Pulmonary artery endothelial cell (primary cell): ENCODE results near the gene GAB2. TPM values are rescaled to one million over a fixed set of nuclear protein-coding genes. Genes with fewer than 3 reads are reported as not detected.

Experiments
- DNase-seq: peaks from one replicate; pipeline ENCODE4 v3.0.0-alpha.2; 2011; ENCODE audit warnings: low read depth, low spot score
- total RNA-seq: library from RNA; depleted of rRNA; stranded (reverse); fragments of >200 nt; gene quantifications from 2 replicates; pipeline ENCODE4 v1.2.3, GENCODE V29; 2014

Gene GAB2
- total RNA-seq, 1 donor from 2014 or later = 19.6 TPM

DNA sequence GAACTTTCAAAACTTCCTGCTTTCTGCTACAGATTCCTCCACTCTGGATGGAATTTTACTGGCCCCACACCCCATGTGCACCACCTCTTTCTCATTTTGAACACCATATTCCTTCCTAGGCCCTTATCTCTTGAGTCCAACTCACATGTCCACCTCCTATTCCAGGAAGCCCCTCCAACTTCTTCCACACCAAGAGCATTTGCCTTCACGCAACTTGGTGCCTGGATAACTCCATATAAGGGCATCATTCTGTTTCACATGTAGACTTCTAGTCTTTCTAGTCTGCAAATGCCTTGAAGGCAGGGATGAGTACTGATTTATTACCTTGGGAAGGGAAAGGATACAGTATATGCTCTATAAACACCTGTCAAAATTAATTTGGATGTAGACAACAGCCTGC, 17.5 kb downstream of the GAB2 start:
- DNase-seq = no peak

- no peak for DNase-seq
Measured at GRCh38 chr11:78399136-78399535, 18.5 kb downstream of the GAB2 start.

DNA sequence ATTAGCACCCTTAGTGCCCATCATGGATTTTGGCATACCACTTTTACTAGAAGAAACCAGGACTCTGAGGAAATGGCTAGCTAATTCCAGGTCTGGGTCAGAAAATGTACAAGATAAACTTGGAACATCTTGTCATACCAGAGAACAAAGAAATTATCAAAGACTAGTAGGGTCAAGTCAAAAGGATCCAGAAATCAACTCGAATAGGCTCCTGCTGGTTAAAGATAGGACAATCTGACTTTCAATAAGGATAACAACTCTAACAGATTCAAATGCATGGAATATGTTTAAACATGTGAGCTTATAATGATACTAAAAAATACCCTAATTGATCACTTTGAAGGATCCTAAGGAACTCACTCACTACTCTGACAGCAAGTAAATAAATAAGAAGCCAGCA, 18.9 kb downstream of the GAB2 start:
- no peak for DNase-seq

DNA sequence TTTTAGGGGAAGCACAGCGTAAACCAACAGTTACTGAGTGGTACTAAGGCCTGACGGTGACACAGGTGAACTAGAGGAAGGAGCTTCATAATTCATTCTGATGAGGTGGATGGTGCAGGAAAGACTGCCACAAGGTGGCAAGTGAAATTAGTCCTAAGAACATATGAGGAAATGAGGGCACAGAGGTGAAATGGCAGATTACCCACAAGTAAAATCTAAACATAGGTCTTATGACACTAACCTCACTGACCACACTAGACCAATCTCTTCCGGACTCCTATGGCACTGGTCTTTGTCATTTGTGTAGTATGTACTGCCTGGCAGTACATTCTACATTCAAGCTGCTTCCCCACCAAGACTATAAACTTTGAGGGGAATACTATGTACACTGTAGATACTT, 20.2 kb downstream of the GAB2 start:
- DNase-seq = no peak

DNA sequence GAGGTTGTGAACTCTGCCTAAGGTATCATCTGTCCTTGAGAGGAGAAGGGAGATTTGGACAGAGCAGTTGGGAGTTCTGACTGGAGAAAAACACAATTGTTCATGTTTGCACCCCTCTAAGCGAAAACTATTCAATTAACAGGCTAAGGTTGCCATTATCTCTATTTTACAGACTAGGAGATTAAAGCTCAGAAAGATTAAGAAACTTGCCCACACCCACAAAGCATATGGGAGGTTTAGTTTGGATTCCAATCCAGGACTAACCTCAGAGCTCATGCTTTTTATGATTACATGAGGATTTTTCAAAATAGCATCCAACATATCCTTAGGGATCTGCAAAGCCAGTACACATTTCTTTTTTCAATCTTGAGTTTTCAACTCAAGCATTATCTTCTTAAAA, 22.0 kb downstream of the GAB2 start:
- DNase-seq = no peak

GRCh38 chr11:78392854-78393253, 24.8 kb downstream of the GAB2 start:
- no peak for DNase-seq

- no peak for DNase-seq
Measured at GRCh38 chr11:78391424-78391823, 26.2 kb downstream of the GAB2 start.

- DNase-seq = no peak
Measured at GRCh38 chr11:78390809-78391208, 26.8 kb downstream of the GAB2 start.

DNA sequence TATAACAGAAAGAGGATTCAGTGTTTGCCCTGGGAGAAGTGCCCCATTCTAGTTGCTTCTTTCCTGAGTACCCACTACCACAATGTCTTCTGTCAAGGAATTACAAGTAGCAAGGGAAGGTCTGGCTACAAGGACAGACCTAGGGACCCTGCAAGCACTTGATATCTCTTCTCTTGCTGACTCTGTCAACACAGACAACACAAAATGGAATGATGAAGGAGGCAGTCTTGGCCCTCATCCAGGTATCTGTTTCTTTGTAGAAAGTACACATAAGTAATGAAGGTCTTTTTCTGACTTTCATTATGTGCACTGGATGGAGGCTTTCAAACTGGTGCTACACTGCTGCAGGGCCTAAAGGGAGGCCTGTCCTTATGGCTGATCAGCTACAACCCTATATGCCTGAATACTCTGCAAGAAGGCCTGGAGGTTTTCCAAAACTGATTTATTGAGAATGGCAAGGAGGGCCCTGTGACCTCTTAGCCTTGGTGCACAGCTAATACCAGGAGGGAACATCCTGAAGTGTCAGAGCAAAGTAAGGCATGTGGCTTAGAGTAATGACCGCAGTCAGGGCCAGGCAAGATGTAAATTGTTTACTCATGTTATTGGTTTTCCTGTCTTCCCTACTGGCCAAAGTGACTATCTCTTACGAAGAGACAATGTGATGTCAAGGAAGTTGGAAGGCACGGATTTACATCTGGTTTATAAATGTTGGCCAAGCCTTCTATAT, 31.2 kb downstream of the GAB2 start:
- DNase-seq = no peak

DNA sequence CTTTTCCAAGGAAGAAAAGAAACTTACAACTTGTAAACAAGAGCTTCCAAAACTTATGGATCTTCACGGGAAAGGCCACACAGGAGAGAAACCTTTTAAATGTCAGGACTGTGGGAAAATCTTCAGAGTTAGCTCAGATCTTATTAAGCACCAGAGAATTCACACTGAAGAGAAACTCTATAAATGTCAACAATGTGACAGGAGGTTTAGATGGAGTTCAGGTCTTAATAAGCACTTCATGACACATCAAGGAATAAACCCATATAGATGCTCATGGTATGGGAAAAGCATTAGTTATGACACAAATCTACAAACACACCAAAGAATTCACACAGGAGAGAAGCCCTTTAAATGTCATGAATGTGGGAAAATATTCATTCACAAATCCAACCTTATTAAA, 32.4 kb downstream of the GAB2 start:
- DNase-seq = no peak

DNA sequence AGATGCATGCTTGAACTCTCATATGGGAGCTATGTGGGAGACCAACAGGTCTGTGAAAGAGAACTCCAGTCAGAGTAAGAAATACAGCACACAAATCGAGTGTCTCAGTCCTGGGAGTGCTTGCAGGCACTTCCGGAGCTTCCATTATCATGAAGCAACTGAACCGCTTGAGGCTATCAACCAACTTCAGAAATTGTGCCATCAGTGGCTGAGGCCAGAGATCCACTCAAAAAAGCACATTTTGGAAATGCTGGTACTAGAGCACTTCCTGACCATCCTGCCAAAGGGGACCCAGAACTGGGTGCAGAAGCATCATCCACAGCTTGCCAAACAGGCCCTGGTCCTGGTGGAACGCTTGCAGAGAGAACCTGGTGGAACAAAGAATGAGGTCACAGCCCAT, 33.4 kb downstream of the GAB2 start:
- no peak for DNase-seq

DNA sequence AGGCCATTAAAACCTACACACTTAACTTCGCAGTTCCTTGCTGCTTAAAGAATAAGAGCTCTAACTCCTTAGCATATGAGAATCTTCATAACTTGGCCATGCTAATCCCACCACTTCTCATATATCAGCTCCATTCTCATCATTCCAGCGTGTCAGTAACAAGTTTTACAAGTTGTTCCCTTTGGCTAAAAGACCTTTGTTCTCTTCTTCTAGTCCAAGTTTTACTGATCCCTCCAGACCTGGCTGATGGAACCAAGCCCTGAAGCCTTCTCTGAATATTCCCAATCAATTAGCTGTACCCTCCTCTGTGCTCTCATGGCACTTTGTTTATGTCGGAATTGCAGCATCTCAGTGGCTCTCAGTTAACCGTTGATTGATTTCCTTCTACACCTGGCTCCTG, 35.8 kb downstream of the GAB2 start:
- no peak for DNase-seq

GRCh38 chr11:78380615-78381051, 37.0 kb downstream of the GAB2 start:
- DNase-seq = no peak

DNA sequence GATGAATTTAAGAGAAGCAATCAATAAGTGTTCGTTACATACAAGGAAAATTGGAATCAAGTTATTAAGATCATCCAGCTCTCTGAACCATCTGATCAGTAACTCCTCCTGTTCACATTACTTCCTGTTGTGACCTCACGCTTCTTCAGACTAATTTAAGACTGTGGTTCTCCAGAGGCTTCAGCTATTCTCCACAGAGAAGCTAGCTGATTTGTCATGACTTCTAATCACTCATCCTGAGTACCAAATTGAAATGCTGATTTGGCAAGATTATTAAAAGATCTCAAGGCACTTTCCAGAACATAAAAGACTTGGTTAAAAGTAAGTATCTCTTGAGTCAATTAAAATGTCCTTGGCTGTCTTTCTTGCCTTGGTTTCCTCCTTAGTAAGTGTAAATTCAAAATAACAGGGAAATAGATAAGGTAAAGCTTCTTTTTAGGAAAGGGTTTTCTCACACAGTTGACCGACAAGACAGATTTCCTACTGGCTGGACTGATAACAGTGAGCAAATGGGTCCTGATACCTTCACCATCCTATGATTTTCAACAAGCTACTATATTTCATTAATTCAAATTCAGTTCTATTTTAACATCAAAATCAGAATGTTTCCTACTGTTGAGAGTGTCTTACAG, 38.5 kb downstream of the GAB2 start:
- no peak for DNase-seq

- no peak for DNase-seq
Measured at GRCh38 chr11:78377625-78378418, 39.8 kb downstream of the GAB2 start.

DNA sequence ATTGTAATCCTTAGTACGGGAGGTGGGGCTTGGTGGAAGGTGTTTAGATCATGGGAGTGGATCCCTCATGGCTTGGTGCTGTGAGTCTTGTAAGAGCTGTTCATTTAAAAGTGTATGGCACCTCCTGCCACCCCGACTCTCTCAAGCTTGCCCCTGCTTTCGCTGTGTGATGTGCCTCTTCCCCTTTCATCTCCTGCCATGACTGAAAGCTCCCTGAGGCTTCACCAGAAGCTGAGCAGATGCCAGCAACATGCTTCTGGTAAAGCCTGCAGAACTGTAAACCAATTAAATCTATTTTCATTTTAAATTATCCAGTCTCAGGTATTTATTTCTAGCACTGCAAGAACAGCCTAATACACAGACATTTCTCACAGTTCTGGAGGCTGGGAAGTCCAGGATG, 40.8 kb downstream of the GAB2 start:
- DNase-seq = no peak

GRCh38 chr11:78374917-78375316, 42.7 kb downstream of the GAB2 start:
- no peak for DNase-seq

DNA sequence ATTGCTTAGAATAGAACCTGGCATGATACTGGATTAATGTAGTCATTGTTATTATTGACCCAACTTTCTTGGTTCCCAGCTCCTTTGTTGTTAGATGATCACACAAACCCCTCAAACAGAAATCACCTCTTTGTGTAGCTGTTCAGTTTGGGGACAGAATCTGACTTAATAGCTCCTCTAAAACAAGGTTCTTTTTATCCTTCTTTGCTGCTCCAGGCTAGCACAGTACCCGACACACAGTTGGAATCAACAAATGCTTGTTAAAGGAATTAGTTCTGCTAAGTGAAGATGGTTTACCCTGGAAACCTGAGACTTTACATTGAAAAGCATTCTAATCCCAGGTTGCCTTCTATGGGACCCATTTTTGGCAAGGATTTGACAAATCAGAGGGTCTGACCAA, 43.9 kb downstream of the GAB2 start:
- no peak for DNase-seq

GRCh38 chr11:78372114-78372768, 45.4 kb downstream of the GAB2 start:
- no peak for DNase-seq

GRCh38 chr11:78371221-78371891, 46.3 kb downstream of the GAB2 start:
- no peak for DNase-seq

DNA sequence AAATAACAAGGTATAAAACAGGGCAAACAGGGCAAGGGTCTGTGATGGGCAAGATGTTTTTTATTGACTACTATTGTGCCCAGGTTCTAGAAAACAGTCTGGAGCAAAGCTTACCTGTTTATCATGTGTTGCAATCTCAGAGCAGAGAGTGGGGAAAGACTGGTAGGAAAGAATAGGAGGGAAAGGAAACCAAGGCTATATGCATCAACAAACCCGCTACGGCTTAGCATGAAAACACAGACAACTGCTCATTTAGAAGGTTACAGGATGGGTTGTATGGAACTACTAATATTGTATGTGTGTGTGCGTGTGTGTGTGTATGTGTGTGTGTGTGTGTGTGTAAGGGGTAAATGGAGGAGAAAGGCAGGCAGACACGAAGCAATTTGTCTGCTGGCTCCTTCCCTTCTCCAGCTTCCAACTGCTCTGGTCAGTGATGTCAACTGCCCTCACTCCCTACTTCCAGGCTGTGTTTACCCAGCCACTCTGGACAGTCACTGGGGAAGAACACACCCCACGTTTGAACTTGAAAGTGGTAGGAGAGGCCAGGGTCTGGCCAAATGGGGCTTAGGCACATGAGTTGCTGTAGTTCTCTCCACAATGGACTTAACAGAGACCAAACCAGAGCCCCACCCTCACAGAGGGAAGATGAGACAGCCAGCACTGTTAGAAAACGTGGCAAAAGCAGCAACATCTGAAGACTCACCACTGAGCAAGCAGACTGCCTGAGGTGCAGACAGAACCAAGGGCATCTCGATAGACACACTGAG, 47.0 kb downstream of the GAB2 start:
- no peak for DNase-seq
